Uterus (tissue), 4 donors: ENCODE data around the gene CCNL1. TPM values are rescaled to one million over a fixed set of nuclear protein-coding genes. Genes with fewer than 3 reads are reported as not detected.

Experiments
- DNase-seq, 2 donors: peaks; one replicate each; pipeline ENCODE4 v3.0.0-alpha.2; 2019 to 2020
- H3K27ac ChIP-seq, 2 donors: fragments of 200-600 bp; sonication (generic); 1 replicate in 1 of 2; 2 replicates in 1 of 2; pipeline ENCODE4 v1.5.1; 2016 to 2018
- H3K27me3 ChIP-seq, 2 donors: fragments of 200-600 bp; sonication (generic); one replicate each; pipeline ENCODE4 v1.5.1; 2018 to 2019; ENCODE audit warnings: control low read depth in 1 of 2
- H3K36me3 ChIP-seq, 2 donors: fragments of 200-600 bp; sonication (generic); one replicate each; pipeline ENCODE4 v1.5.1; 2019; ENCODE audit warnings: control low read depth in 1 of 2
- H3K4me1 ChIP-seq, 2 donors: fragments of 200-600 bp; sonication (generic); one replicate each; pipeline ENCODE4 v1.5.1; 2018 to 2019; ENCODE audit warnings: control low read depth in 1 of 2
- H3K4me3 ChIP-seq, 2 donors: fragments of 200-600 bp; sonication (generic); 1 replicate in 1 of 2; 2 replicates in 1 of 2; pipeline ENCODE4 v1.5.1; 2018 to 2019; ENCODE audit warnings: mild to moderate bottlenecking in 1 of 2
- H3K9me3 ChIP-seq, 2 donors: fragments of 200-600 bp; sonication (generic); one replicate each; pipeline ENCODE4 v1.5.1; 2019; ENCODE audit warnings: control low read depth in 1 of 2
- CTCF ChIP-seq, 4 experiments: fragments of 200-600 bp in 2 of 4; fragments of 450-650 bp in 2 of 4; sonication (generic) in 2 of 4; IDR thresholded peaks; one replicate each; pipeline ENCODE4 v1.5.1; 2016 to 2019; ENCODE audit warnings: antibody characterized with exemption in 4 of 4, mild to moderate bottlenecking in 2 of 4, moderate library complexity in 1 of 4
- POLR2A ChIP-seq, 2 donors: fragments of 450-650 bp; IDR thresholded peaks; one replicate each; pipeline ENCODE4 v1.6.1; 2016; ENCODE audit warnings: antibody characterized with exemption in 2 of 2, mild to moderate bottlenecking in 1 of 2, moderate library complexity in 1 of 2
- intact Hi-C: fragments of 100-400 bp; cut with DNase I; formaldehyde crosslinking; loops from one replicate; pipeline ENCODE4 v1.15.1; 2023; ENCODE audit warnings: low total_unique reads
- total RNA-seq, 4 donors: library from RNA; depleted of rRNA in 3 of 4; stranded (reverse); fragments of >200 nt in 3 of 4; gene quantifications; one replicate each; pipeline versions ENCODE4 v1.1.0 to v1.2.4, GENCODE V29; 2014 to 2023
- donor health status: DM: yes; HTN: yes; CAD: no.

Gene CCNL1
- total RNA-seq, 4 donors from 2014 or later: 100 to 252 (median 155) TPM

- Histone ChIP-seq H3K36me3 (no peaks in the 10 kb centered on the region), H3K9me3 (no peaks in the 10 kb centered on the region), H3K4me1 (peaks cover 8 to 18% of the 10 kb centered on the region in 2 donors), H3K4me3 (no peak overlapping the region), H3K27me3 (no peaks in the 10 kb centered on the region), H3K27ac (no peak overlapping the region)
- TF ChIP-seq POLR2A (IDR thresholded peaks at IDR 0.05) (no peak), CTCF (IDR thresholded peaks at IDR 0.05) (no peak)
- no peak for DNase-seq
- intact Hi-C loops: loop anchor here (5.0 to 10.0 kb wide), 2 partner anchors 50 to 458 kb away; partner anchors contain the start of gene TIPARP
Measured at GRCh38 chr3:157132341-157132740, 27.6 kb downstream of the CCNL1 start.

- no peak overlapping the region for H3K4me3 ChIP-seq
- H3K27ac ChIP-seq: no peak overlapping the region
- H3K36me3 ChIP-seq: no peaks in the 10 kb centered on the region
- no peak for TF ChIP-seq CTCF (IDR thresholded peaks at IDR 0.05)
- no peak for TF ChIP-seq POLR2A (IDR thresholded peaks at IDR 0.05)
- H3K27me3 ChIP-seq: no peaks in the 10 kb centered on the region
- no peaks in the 10 kb centered on the region for H3K9me3 ChIP-seq
- intact Hi-C loops: loop anchor here (5.0 to 10.0 kb wide), 2 partner anchors 50 to 457 kb away; partner anchors contain the start of gene TIPARP
- H3K4me1 ChIP-seq: peaks cover 8 to 22% of the 10 kb centered on the region in 2 donors
- no peak for DNase-seq
Measured at GRCh38 chr3:157131861-157132260, 28.1 kb downstream of the CCNL1 start.

- no peaks in the 10 kb centered on the region for H3K27me3 ChIP-seq
- peaks cover 8 to 22% of the 10 kb centered on the region in 2 donors for H3K4me1 ChIP-seq
- H3K27ac ChIP-seq: peak overlapping the region; percentile 86 to 88
- H3K4me3 ChIP-seq: no peak overlapping the region
- intact Hi-C loops: loop anchor here (5.0 to 10.0 kb wide), 2 partner anchors 48 to 456 kb away; partner anchors contain the start of gene TIPARP
- peak; percentile 46 to 59 for DNase-seq
- no peaks in the 10 kb centered on the region for H3K9me3 ChIP-seq
- no peak for TF ChIP-seq POLR2A (IDR thresholded peaks at IDR 0.05)
- peak; percentile 24 to 58 (median 53) for TF ChIP-seq CTCF (IDR thresholded peaks at IDR 0.05)
- no peaks in the 10 kb centered on the region for H3K36me3 ChIP-seq
Measured at GRCh38 chr3:157130467-157131251, 29.3 kb downstream of the CCNL1 start.

GRCh38 chr3:157129803-157130466 is 30.0 kb downstream of the CCNL1 start:
- Histone ChIP-seq H3K27ac (peak overlapping the region; percentile 86 to 88), H3K9me3 (no peaks in the 10 kb centered on the region), H3K4me3 (no peak overlapping the region), H3K4me1 (peaks cover 8 to 22% of the 10 kb centered on the region in 2 donors), H3K27me3 (no peaks in the 10 kb centered on the region), H3K36me3 (no peaks in the 10 kb centered on the region)
- intact Hi-C loops: loop anchor here (5.0 to 10.0 kb wide), 2 partner anchors 48 to 455 kb away; partner anchors contain the start of gene TIPARP
- TF ChIP-seq POLR2A (IDR thresholded peaks at IDR 0.05): no peak
- no peak for TF ChIP-seq CTCF (IDR thresholded peaks at IDR 0.05)
- peak in 1 of 2 donors; percentile 23 for DNase-seq
